Naive thymus-derived CD4-positive, alpha-beta T cell (primary cell): ENCODE data around the gene ZNF14. TPM values are rescaled to one million over a fixed set of nuclear protein-coding genes. Genes with fewer than 3 reads are reported as not detected.

ENCODE experiments used
- ATAC-seq: fragments of 150-1000 bp; cut with Tn5 transposase; 2 replicates; pipeline ENCODE4 v1.10.0; 2021; ENCODE audit warnings: mild to moderate bottlenecking, moderate library complexity
- CTCF ChIA-PET: fragments of 350-600 bp; sonication (Branson Sonifier 250); formaldehyde crosslinking; loops from one replicate; lab custom pipeline; 2021; ENCODE audit warnings: antibody characterized with exemption; lab: Charles Lee
- POLR2A ChIA-PET: fragments of 350-600 bp; sonication (Branson Sonifier 250); formaldehyde crosslinking; loops from one replicate; lab custom pipeline; 2021; ENCODE audit warnings: antibody characterized with exemption, inconsistent platforms; lab: Charles Lee
- DNase-seq, 9 donors: peaks; one replicate each; pipeline versions ENCODE4 v3.0.0 to v3.0.0-alpha.2; 2020 to 2022; ENCODE audit warnings: mixed read lengths in 1 of 9
- H3K27ac ChIP-seq: one replicate; pipeline ENCODE4 v1.7.0; 2013; ENCODE audit warnings: mild to moderate bottlenecking, low read depth, low read length, moderate library complexity
- H3K27me3 ChIP-seq, 2 donors: one replicate each; pipeline ENCODE4 v1.7.0; 2013; ENCODE audit warnings: low read length in 2 of 2, mild to moderate bottlenecking in 2 of 2, moderate library complexity in 2 of 2; ENCODE audit not compliant: control insufficient read depth in 2 of 2, insufficient read depth in 2 of 2
- H3K36me3 ChIP-seq, 3 experiments: 1 replicate in 2 of 3; 2 replicates in 1 of 3; pipeline ENCODE4 v1.7.0; 2013; ENCODE audit warnings: low read length in 3 of 3, mild to moderate bottlenecking in 3 of 3, moderate library complexity in 1 of 3; ENCODE audit not compliant: insufficient read depth in 3 of 3, control insufficient read depth in 2 of 3
- H3K4me1 ChIP-seq, 2 donors: one replicate each; pipeline ENCODE4 v1.7.0; 2013; ENCODE audit warnings: low read length in 2 of 2, mild to moderate bottlenecking in 2 of 2, moderate library complexity in 1 of 2; ENCODE audit not compliant: control insufficient read depth in 2 of 2, insufficient read depth in 2 of 2
- H3K4me3 ChIP-seq: 2 replicates; pipeline ENCODE4 v1.7.0; 2013; ENCODE audit warnings: mild to moderate bottlenecking, low read length
- H3K9me3 ChIP-seq, 3 experiments: 1 replicate in 2 of 3; 2 replicates in 1 of 3; pipeline ENCODE4 v1.7.0; 2013; ENCODE audit warnings: low read length in 3 of 3; ENCODE audit not compliant: control insufficient read depth in 2 of 3
- H3K27ac Mint-ChIP-seq, 9 donors: one replicate each; pipeline ENCODE4 v1.8.0; 2020 to 2022; ENCODE audit warnings: mixed read lengths in 9 of 9, mild to moderate bottlenecking in 8 of 9, moderate library complexity in 5 of 9, inconsistent platforms in 2 of 9
- H3K27me3 Mint-ChIP-seq, 5 donors: one replicate each; pipeline ENCODE4 v1.8.0; 2021 to 2022; ENCODE audit warnings: mixed read lengths in 5 of 5, mild to moderate bottlenecking in 1 of 5
- H3K36me3 Mint-ChIP-seq, 5 donors: one replicate each; pipeline ENCODE4 v1.8.0; 2020 to 2022; ENCODE audit warnings: mixed read lengths in 5 of 5, mild to moderate bottlenecking in 3 of 5, inconsistent platforms in 1 of 5
- H3K4me1 Mint-ChIP-seq, 7 donors: one replicate each; pipeline ENCODE4 v1.8.0; 2020 to 2022; ENCODE audit warnings: mixed read lengths in 7 of 7, mild to moderate bottlenecking in 3 of 7, inconsistent platforms in 1 of 7
- H3K4me3 Mint-ChIP-seq, 10 donors: one replicate each; pipeline ENCODE4 v1.8.0; 2020 to 2022; ENCODE audit warnings: mild to moderate bottlenecking in 10 of 10, mixed read lengths in 10 of 10, moderate library complexity in 6 of 10, inconsistent platforms in 2 of 10
- H3K9me3 Mint-ChIP-seq, 11 donors: one replicate each; pipeline ENCODE4 v1.8.0; 2020 to 2022; ENCODE audit warnings: mixed read lengths in 11 of 11, mild to moderate bottlenecking in 4 of 11, inconsistent platforms in 1 of 11, moderate library complexity in 1 of 11
- intact Hi-C, 2 donors: fragments of 100-400 bp; cut with micrococcal nuclease; formaldehyde crosslinking; loops; one replicate each; pipeline ENCODE4 v1.15.1; 2023
- polyA plus RNA-seq, 2 donors: library from polyadenylated mRNA; unstranded; fragments of 300-500 nt; fragmentation: Illumina TruSeq; gene quantifications; one replicate each; pipeline ENCODE4 v1.2.3, GENCODE V29; 2021
- total RNA-seq, 6 experiments: library from RNA in 5 of 6; stranded (reverse) in 5 of 6; gene quantifications; 1 replicate in 5 of 6; 2 replicates in 1 of 6; pipeline ENCODE4 v1.2.3 and lab custom pipeline; 2021 to 2026

The ZNF14 gene
- total and polyA plus RNA-seq, 7 experiments from 2014 or later = 7.0 to 35.0 (median 17.6) TPM

DNA sequence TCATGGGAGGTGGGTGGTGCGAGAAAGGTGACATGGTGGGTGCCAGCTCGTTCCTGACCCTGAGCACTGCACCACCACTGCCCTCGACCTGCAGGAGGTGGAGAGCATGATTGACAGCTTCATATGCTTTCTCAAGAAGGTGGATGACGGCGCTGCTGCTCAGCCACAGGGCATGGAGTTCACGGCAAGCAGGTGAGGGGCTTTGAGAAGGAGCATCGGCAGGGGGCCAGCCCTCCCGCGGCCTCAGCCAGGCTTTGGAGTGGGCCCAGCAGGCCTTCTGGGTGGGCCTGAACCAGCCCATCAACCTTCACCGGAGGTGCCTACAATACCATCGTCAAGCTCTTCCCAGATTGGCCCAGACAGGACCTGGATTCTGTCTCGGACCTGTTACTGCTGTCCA, 18.9 kb upstream of the ZNF14 start:
- no peak overlapping the region for H3K27ac Mint-ChIP-seq
- no peaks in the 10 kb centered on the region for H3K27me3 ChIP-seq
- peaks cover 0 to 7% (median 0%) of the 10 kb centered on the region in 11 donors for H3K9me3 Mint-ChIP-seq
- H3K36me3 Mint-ChIP-seq = peaks cover 0 to 3% (median 0%) of the 10 kb centered on the region in 5 donors
- H3K4me1 ChIP-seq = no peaks in the 10 kb centered on the region
- ATAC-seq (no peak), DNase-seq (no peak)
- no peaks in the 10 kb centered on the region for H3K9me3 ChIP-seq
- H3K4me3 ChIP-seq = no peak overlapping the region
- intact Hi-C loops = no loop called here
- H3K27ac ChIP-seq = no peak overlapping the region
- CTCF ChIA-PET = no interaction called here
- no peaks in the 10 kb centered on the region for H3K36me3 ChIP-seq
- POLR2A ChIA-PET = interaction anchor here (0.6 to 0.9 kb wide), 2 partner anchors 15 to 73 kb away, joined by 3 read pairs; no protein-coding TSS in a partner anchor
- H3K4me1 Mint-ChIP-seq = no peaks in the 10 kb centered on the region
- H3K27me3 Mint-ChIP-seq = no peaks in the 10 kb centered on the region
- no peak overlapping the region for H3K4me3 Mint-ChIP-seq

DNA sequence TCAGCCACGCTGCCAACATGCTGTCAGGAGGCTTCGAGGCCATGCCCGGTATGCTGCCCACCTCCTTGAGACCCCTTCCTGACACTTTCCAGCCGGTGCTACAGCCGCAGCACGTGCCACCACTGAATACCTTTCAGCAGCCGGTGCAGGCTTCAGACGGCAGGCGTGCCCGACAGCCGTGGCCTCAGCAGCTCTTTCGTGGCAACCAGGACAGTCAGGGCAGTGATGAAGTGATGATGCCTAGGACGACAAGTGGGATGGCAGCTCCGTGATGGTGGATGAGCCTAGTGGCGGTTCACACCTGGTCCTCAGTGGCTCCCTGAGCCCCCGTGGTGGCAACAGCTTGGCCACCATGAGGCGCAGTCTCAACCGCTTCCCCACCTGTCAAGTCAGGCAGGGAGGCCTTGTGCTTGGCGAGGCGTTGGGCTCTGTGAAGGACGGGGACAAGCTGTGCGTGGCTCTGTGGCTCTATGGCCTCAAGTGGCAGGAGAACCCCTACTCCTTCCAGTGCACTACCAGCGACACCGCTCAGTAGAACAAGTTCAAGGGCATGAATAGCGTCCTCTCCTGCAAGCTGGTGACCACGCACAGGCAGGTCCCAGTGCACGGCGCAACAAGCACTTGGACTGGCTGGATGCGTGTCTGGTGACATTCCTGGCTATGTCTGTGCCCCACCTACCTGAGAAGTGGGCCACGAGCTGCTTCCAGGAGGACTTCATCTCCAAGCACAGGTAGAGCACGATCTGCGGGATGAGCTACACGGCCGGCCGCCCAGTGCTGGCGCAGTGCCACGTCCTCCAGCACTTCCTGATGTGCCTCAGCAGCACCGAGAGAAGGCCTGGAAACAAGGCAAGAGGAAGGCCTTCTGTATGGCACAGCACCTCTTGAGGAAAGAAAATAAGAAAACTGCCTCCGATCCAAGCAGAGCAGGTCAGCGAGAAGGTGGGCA, 18.2 kb upstream of the ZNF14 start:
- no peaks in the 10 kb centered on the region for H3K27me3 ChIP-seq
- intact Hi-C loops = no loop called here
- Mint-ChIP-seq H3K9me3 (peaks cover 0 to 4% (median 0%) of the 10 kb centered on the region in 11 donors), H3K27ac (no peak overlapping the region), H3K4me3 (no peak overlapping the region), H3K4me1 (no peaks in the 10 kb centered on the region), H3K27me3 (no peaks in the 10 kb centered on the region), H3K36me3 (peaks cover 0 to 3% (median 0%) of the 10 kb centered on the region in 5 donors)
- ChIA-PET CTCF (no interaction called here), POLR2A (interaction anchor here (0.6 to 0.9 kb wide), 2 partner anchors 16 to 595 kb away, joined by 3 read pairs; no protein-coding TSS in a partner anchor)
- no peak overlapping the region for H3K27ac ChIP-seq
- ATAC-seq (no peak), DNase-seq (no peak)
- H3K4me3 ChIP-seq = no peak overlapping the region
- no peaks in the 10 kb centered on the region for H3K4me1 ChIP-seq
- H3K36me3 ChIP-seq = no peaks in the 10 kb centered on the region
- no peaks in the 10 kb centered on the region for H3K9me3 ChIP-seq

DNA sequence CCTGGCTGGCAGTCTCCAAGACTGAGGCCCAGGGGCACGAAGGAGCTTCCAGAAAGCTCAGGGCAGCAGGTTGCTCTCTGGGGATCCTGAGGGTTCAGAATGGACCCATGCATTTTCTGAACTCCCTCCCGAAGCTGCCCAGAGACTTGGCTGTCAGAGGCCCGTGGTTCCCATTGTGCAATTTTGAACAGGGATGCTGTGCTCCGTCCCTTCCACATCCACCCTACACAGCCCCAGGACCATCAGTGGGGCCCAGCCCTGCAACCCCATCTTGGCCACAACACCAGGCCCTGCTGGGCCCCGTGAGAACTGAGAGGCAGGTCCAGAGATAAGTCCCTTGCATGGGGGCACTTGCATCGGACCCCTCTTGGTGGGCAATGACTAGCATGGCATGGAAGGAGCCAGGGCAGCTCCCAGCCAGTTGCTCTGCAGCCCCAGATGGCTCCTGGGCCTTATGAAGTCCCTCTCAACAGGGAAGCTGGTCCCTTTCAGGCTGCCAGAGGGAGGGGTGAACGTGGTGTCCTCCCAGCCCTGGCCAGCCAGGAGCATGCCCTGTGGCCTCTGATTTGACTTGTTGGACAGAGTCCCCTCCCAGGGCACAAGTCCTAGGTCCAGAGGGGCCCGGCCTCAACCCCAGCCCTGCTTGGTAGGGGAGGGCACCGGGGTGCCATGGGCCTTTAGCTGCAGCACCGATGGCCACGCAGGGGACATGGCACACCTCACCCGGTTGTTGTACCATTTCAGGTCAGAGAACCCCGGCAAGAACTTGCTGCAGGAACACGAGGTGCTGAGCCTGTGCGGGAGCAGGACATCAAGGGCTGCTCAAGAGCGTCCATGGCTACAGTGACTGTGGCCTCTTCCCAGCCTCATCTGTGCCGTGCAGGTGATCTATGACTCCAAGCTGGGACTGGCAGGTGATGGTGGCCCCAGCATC, 17.3 kb upstream of the ZNF14 start:
- no peak for DNase-seq
- no peaks in the 10 kb centered on the region for H3K4me1 Mint-ChIP-seq
- Histone ChIP-seq H3K27me3 (no peaks in the 10 kb centered on the region), H3K27ac (no peak overlapping the region), H3K9me3 (no peaks in the 10 kb centered on the region), H3K4me1 (no peaks in the 10 kb centered on the region), H3K4me3 (no peak overlapping the region), H3K36me3 (no peaks in the 10 kb centered on the region)
- H3K36me3 Mint-ChIP-seq = peaks cover 0 to 3% (median 0%) of the 10 kb centered on the region in 5 donors
- CTCF ChIA-PET = no interaction called here
- no peak for ATAC-seq
- intact Hi-C loops = no loop called here
- H3K27ac Mint-ChIP-seq = no peak overlapping the region
- POLR2A ChIA-PET = interaction anchor here (0.6 kb wide), 1 partner anchor 594 kb away, joined by 3 read pairs; no protein-coding TSS in a partner anchor
- H3K4me3 Mint-ChIP-seq = no peak overlapping the region
- no peaks in the 10 kb centered on the region for H3K27me3 Mint-ChIP-seq
- peaks cover 0 to 4% (median 0%) of the 10 kb centered on the region in 11 donors for H3K9me3 Mint-ChIP-seq

GRCh38 chr19:19749117-19749907, 16.4 kb upstream of the ZNF14 start:
- DNase-seq (no peak), ATAC-seq (no peak)
- peaks cover 0 to 4% (median 0%) of the 10 kb centered on the region in 11 donors for H3K9me3 Mint-ChIP-seq
- H3K27me3 Mint-ChIP-seq = no peaks in the 10 kb centered on the region
- no peaks in the 10 kb centered on the region for H3K4me1 ChIP-seq
- H3K27me3 ChIP-seq = no peaks in the 10 kb centered on the region
- POLR2A ChIA-PET = interaction anchor here (0.6 kb wide), 1 partner anchor 34 kb away, joined by 3 read pairs; no protein-coding TSS in a partner anchor
- H3K27ac ChIP-seq = no peak overlapping the region
- intact Hi-C loops = no loop called here
- peaks cover 0 to 3% (median 0%) of the 10 kb centered on the region in 5 donors for H3K36me3 Mint-ChIP-seq
- H3K4me1 Mint-ChIP-seq = no peaks in the 10 kb centered on the region
- H3K4me3 Mint-ChIP-seq = no peak overlapping the region
- CTCF ChIA-PET = no interaction called here
- H3K27ac Mint-ChIP-seq = no peak overlapping the region
- H3K9me3 ChIP-seq = no peaks in the 10 kb centered on the region
- H3K36me3 ChIP-seq = no peaks in the 10 kb centered on the region
- H3K4me3 ChIP-seq = no peak overlapping the region

- POLR2A ChIA-PET = no interaction called here
- no peak overlapping the region for H3K4me3 Mint-ChIP-seq
- CTCF ChIA-PET = no interaction called here
Observed at GRCh38 chr19:19748249-19748938, 15.5 kb upstream of the ZNF14 start.

More at GRCh38 chr19:19748249-19748938, 15.5 kb upstream of the ZNF14 start:
- Histone ChIP-seq H3K27ac (no peak overlapping the region), H3K36me3 (no peaks in the 10 kb centered on the region), H3K4me1 (no peaks in the 10 kb centered on the region), H3K9me3 (no peaks in the 10 kb centered on the region), H3K27me3 (no peaks in the 10 kb centered on the region), H3K4me3 (no peak overlapping the region)
- DNase-seq = no peak
- H3K9me3 Mint-ChIP-seq = peaks cover 0 to 4% (median 0%) of the 10 kb centered on the region in 11 donors
- intact Hi-C loops = no loop called here
- H3K27ac Mint-ChIP-seq = no peak overlapping the region
- no peaks in the 10 kb centered on the region for H3K36me3 Mint-ChIP-seq
- H3K27me3 Mint-ChIP-seq = no peaks in the 10 kb centered on the region
- ATAC-seq = no peak
- H3K4me1 Mint-ChIP-seq = no peaks in the 10 kb centered on the region
